ENCODE results near the gene GUCY2C. TPM values are rescaled to one million over a fixed set of nuclear protein-coding genes. Genes with fewer than 3 reads are reported as not detected.
A peak's percentile ranks its signal among the peaks of the same experiment; 100 is the strongest.

The GUCY2C gene
- total and polyA plus RNA-seq, 2 donors (not counting 1 experiment from before 2014, with no cell fraction given), result 0.28 to 0.37 TPM

DNA sequence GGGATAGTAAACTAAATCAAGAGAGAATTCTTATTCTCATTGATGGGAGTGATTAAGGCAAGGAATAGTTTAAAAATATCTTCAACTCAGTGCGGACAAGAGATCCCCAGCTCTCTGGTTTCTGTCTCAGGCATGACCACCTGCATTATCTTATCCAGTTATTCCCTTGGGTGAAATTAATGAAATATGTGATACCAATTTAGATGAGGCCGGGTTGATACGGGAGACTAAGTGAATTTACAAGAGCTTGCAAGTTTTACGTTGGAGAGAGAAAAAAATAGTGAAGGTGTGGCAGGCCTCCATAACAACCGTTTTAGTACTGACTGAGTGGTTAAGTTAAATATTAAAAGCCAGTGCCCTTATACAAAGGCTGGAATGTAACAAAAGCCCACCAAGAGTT, 67.6 kb downstream of the GUCY2C start:
- 86% methylated on average over 2 of the region's 5 CpGs for WGBS (ENCODE audit: insufficient coverage)
- ChIA-PET POLR2A (no interaction called here), CTCF (interaction anchor here (0.9 to 7.7 kb wide), 26 partner anchors 8 to 443 kb away, joined by 3 to 93 read pairs (median 7); partner anchors contain the start of genes ATF7IP and GUCY2C)
- TF ChIP-seq, protein P1, sequence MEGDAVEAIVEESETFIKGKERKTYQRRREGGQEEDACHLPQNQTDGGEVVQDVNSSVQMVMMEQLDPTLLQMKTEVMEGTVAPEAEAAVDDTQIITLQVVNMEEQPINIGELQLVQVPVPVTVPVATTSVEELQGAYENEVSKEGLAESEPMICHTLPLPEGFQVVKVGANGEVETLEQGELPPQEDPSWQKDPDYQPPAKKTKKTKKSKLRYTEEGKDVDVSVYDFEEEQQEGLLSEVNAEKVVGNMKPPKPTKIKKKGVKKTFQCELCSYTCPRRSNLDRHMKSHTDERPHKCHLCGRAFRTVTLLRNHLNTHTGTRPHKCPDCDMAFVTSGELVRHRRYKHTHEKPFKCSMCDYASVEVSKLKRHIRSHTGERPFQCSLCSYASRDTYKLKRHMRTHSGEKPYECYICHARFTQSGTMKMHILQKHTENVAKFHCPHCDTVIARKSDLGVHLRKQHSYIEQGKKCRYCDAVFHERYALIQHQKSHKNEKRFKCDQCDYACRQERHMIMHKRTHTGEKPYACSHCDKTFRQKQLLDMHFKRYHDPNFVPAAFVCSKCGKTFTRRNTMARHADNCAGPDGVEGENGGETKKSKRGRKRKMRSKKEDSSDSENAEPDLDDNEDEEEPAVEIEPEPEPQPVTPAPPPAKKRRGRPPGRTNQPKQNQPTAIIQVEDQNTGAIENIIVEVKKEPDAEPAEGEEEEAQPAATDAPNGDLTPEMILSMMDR (IDR thresholded peaks at IDR 0.05), result no peak
- no peak for TF ChIP-seq EZH2 (IDR thresholded peaks at IDR 0.05; ENCODE audit: borderline replicate concordance, insufficient read depth, low read depth, low read length, poor library complexity, severe bottlenecking)
- H3K4me3 Mint-ChIP-seq, result no peak overlapping the region
- no peak overlapping the region for H3K27ac ChIP-seq (ENCODE audit: low read length in 2 of 2)
- no peaks in the 10 kb centered on the region for H3K9me3 ChIP-seq (ENCODE audit: control extremely low read depth in 1 of 3, control insufficient read depth in 2 of 3, insufficient read depth in 1 of 3, low read length in 2 of 3)
- H3K79me2 ChIP-seq (ENCODE audit: control insufficient read depth, insufficient read depth, low read length), result no peaks in the 10 kb centered on the region
- H3K27me3 Mint-ChIP-seq, result no peaks in the 10 kb centered on the region
- H3K4me1 Mint-ChIP-seq, result no peaks in the 10 kb centered on the region
- no peaks in the 10 kb centered on the region for H3K36me3 ChIP-seq (replicated peaks in 1 of 2; ENCODE audit: control extremely low read depth in 1 of 2, control insufficient read depth in 1 of 2, extremely low read depth in 1 of 2, insufficient read depth in 2 of 2, low read length in 1 of 2)
- H2AFZ ChIP-seq (ENCODE audit: insufficient read depth, low read depth, low read length, poor library complexity, severe bottlenecking), result no peak overlapping the region
- H3K27ac Mint-ChIP-seq, result no peak overlapping the region
- no peak overlapping the region for H3K4me3 ChIP-seq (ENCODE audit: control extremely low read depth in 1 of 5, extremely low read depth in 1 of 5, insufficient read depth in 1 of 5, low read depth in 2 of 5, low read length in 4 of 5)
- intact Hi-C loops (cut with micrococcal nuclease), result no loop called here
- no peak overlapping the region for H3K4me2 ChIP-seq (replicated peaks; ENCODE audit: low read depth, low read length, poor library complexity, severe bottlenecking)
- no peaks in the 10 kb centered on the region for H3K27me3 ChIP-seq (replicated peaks in 1 of 4; ENCODE audit: control extremely low read depth in 1 of 4, control insufficient read depth in 3 of 4, insufficient read depth in 4 of 4, low read length in 3 of 4)
- H3K9ac ChIP-seq (ENCODE audit: low read length), result no peak overlapping the region
- DNase-seq (no peak), ATAC-seq (ENCODE audit: low read depth) (no peak)
- no peaks in the 10 kb centered on the region for H3K4me1 ChIP-seq (ENCODE audit: control insufficient read depth in 2 of 2, insufficient read depth in 2 of 2, low read length in 2 of 2)
- no peaks in the 10 kb centered on the region for H3K9me3 Mint-ChIP-seq (ENCODE audit: insufficient read depth)
- no peaks in the 10 kb centered on the region for H4K20me1 ChIP-seq (ENCODE audit: control insufficient read depth, insufficient read depth, low read length, poor library complexity, severe bottlenecking)

DNA sequence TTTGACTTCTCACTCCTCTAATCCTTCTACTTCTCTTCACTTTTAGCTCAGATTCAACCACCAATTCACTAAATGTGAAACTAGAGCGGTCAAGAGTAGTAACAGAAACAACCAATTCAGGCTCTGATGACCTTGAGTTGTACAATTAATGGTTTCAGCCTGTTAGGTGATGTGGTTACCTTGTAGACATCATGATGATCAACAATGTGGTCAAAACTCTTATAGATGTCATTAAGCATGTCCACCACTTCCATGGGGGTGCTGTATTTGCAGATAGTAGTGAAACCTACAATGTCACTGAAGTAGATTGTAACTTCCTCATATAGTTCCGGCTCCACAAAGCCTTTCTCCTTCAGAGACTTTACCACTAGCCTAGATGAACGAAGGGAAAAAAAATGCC, 74.6 kb downstream of the GUCY2C start:
- Histone ChIP-seq H3K4me1 (ENCODE audit: control insufficient read depth in 2 of 2, insufficient read depth in 2 of 2, low read length in 2 of 2) (peaks cover 22 to 24% of the 10 kb centered on the region in 2 donors), H3K9me3 (ENCODE audit: control extremely low read depth in 1 of 3, control insufficient read depth in 2 of 3, insufficient read depth in 1 of 3, low read length in 2 of 3) (no peaks in the 10 kb centered on the region), H3K27ac (ENCODE audit: low read length in 2 of 2) (peak overlapping the region; percentile 8 to 31), H3K4me2 (replicated peaks; ENCODE audit: low read depth, low read length, poor library complexity, severe bottlenecking) (peak overlapping the region; percentile 51), H3K27me3 (replicated peaks in 1 of 4; ENCODE audit: control extremely low read depth in 1 of 4, control insufficient read depth in 3 of 4, insufficient read depth in 4 of 4, low read length in 3 of 4) (no peaks in the 10 kb centered on the region), H3K36me3 (replicated peaks in 1 of 2; ENCODE audit: control extremely low read depth in 1 of 2, control insufficient read depth in 1 of 2, extremely low read depth in 1 of 2, insufficient read depth in 2 of 2, low read length in 1 of 2) (no peaks in the 10 kb centered on the region), H2AFZ (ENCODE audit: insufficient read depth, low read depth, low read length, poor library complexity, severe bottlenecking) (no peak overlapping the region), H4K20me1 (ENCODE audit: control insufficient read depth, insufficient read depth, low read length, poor library complexity, severe bottlenecking) (no peaks in the 10 kb centered on the region), H3K4me3 (ENCODE audit: control extremely low read depth in 1 of 5, extremely low read depth in 1 of 5, insufficient read depth in 1 of 5, low read depth in 2 of 5, low read length in 4 of 5) (peak overlapping the region in 2 of 5 experiments; percentile 21 to 37), H3K79me2 (ENCODE audit: control insufficient read depth, insufficient read depth, low read length) (no peaks in the 10 kb centered on the region), H3K9ac (ENCODE audit: low read length) (peak overlapping the region; percentile 30)
- peak overlapping the region; percentile 70 for H3K4me3 Mint-ChIP-seq
- ATAC-seq (ENCODE audit: low read depth) (peak; percentile 92), DNase-seq (peak; percentile 74)
- H3K4me1 Mint-ChIP-seq, result peaks cover 24% of the 10 kb centered on the region
- POLR2A ChIA-PET, result no interaction called here
- CTCF ChIA-PET, result interaction anchor here (0.5 to 5.0 kb wide), 3 partner anchors 8 to 49 kb away, joined by 3 to 31 read pairs (median 3); no protein-coding TSS in a partner anchor
- H3K9me3 Mint-ChIP-seq (ENCODE audit: insufficient read depth), result no peaks in the 10 kb centered on the region
- H3K27ac Mint-ChIP-seq, result peak overlapping the region; percentile 89
- intact Hi-C loops (cut with micrococcal nuclease), result no loop called here
- TF ChIP-seq, protein P1 (IDR thresholded peaks at IDR 0.05), result no peak
- TF ChIP-seq EZH2 (IDR thresholded peaks at IDR 0.05; ENCODE audit: borderline replicate concordance, insufficient read depth, low read depth, low read length, poor library complexity, severe bottlenecking), result no peak
- H3K27me3 Mint-ChIP-seq, result no peaks in the 10 kb centered on the region
- WGBS (ENCODE audit: insufficient coverage), result no CpG with 5 or more reads among the region's 3 CpGs
